ENCODE measurements around the gene LRRC23.

Gene LRRC23

GRCh38 chr12:6945613-6946012 lies 41.0 kb downstream of the LRRC23 start:
- no peak overlapping the region for H3K4me3 ChIP-seq (ENCODE audit: low read depth, low read length)
- TF ChIP-seq CTCF (IDR thresholded peaks at IDR 0.05; ENCODE audit: low read depth, low read length) = no peak
- TF ChIP-seq POLR2A (IDR thresholded peaks at IDR 0.05; ENCODE audit: extremely low read depth, insufficient read length) = no peak
- TF ChIP-seq MYC (IDR thresholded peaks at IDR 0.05; ENCODE audit: low read depth, low read length) = no peak
- TF ChIP-seq MAX (IDR thresholded peaks at IDR 0.05; ENCODE audit: low read depth, low read length) = no peak
- DNase-seq (ENCODE audit: low read depth) = no peak

- no peak overlapping the region for H3K4me3 ChIP-seq (ENCODE audit: low read depth, low read length)
- TF ChIP-seq CTCF (IDR thresholded peaks at IDR 0.05; ENCODE audit: low read depth, low read length) (no peak), MYC (IDR thresholded peaks at IDR 0.05; ENCODE audit: low read depth, low read length) (no peak), MAX (IDR thresholded peaks at IDR 0.05; ENCODE audit: low read depth, low read length) (no peak), POLR2A (IDR thresholded peaks at IDR 0.05; ENCODE audit: extremely low read depth, insufficient read length) (no peak)
- DNase-seq (ENCODE audit: low read depth) = no peak
Measured at GRCh38 chr12:6946033-6946919, 41.7 kb downstream of the LRRC23 start.

GRCh38 chr12:6946920-6947374 lies 42.3 kb downstream of the LRRC23 start:
- DNase-seq (ENCODE audit: low read depth) = no peak
- no peak for TF ChIP-seq CTCF (IDR thresholded peaks at IDR 0.05; ENCODE audit: low read depth, low read length)
- no peak for TF ChIP-seq POLR2A (IDR thresholded peaks at IDR 0.05; ENCODE audit: extremely low read depth, insufficient read length)
- no peak for TF ChIP-seq MAX (IDR thresholded peaks at IDR 0.05; ENCODE audit: low read depth, low read length)
- H3K4me3 ChIP-seq (ENCODE audit: low read depth, low read length) = no peak overlapping the region

GRCh38 chr12:6947615-6948014 lies 43.0 kb downstream of the LRRC23 start:
- no peak for DNase-seq (ENCODE audit: low read depth)
- H3K4me3 ChIP-seq (ENCODE audit: low read depth, low read length) = no peak overlapping the region
- TF ChIP-seq MAX (IDR thresholded peaks at IDR 0.05; ENCODE audit: low read depth, low read length) (no peak), MYC (IDR thresholded peaks at IDR 0.05; ENCODE audit: low read depth, low read length) (no peak), POLR2A (IDR thresholded peaks at IDR 0.05; ENCODE audit: extremely low read depth, insufficient read length) (no peak), CTCF (IDR thresholded peaks at IDR 0.05; ENCODE audit: low read depth, low read length) (no peak)

GRCh38 chr12:6948873-6949594 lies 44.4 kb downstream of the LRRC23 start:
- no peak for DNase-seq (ENCODE audit: low read depth)
- no peak for TF ChIP-seq POLR2A (IDR thresholded peaks at IDR 0.05; ENCODE audit: extremely low read depth, insufficient read length)
- peak; percentile 67 for TF ChIP-seq MAX (IDR thresholded peaks at IDR 0.05; ENCODE audit: low read depth, low read length)
- peak; percentile 57 for TF ChIP-seq MYC (IDR thresholded peaks at IDR 0.05; ENCODE audit: low read depth, low read length)
- peak; percentile 16 for TF ChIP-seq CTCF (IDR thresholded peaks at IDR 0.05; ENCODE audit: low read depth, low read length)
- H3K4me3 ChIP-seq (ENCODE audit: low read depth, low read length) = no peak overlapping the region
